GM12878 (cell line): Measurements from ENCODE around the gene NUDT6. TPM values are rescaled to one million over a fixed set of nuclear protein-coding genes. Genes with fewer than 3 reads are reported as not detected.

Source experiments
- ATAC-seq: fragments of 200-7000 bp; cut with Tn5 transposase; 3 replicates; pipeline ENCODE4 v1.9.1; 2020; ENCODE audit warnings: mild to moderate bottlenecking, moderate library complexity
- BruUV-seq: library from RNA; stranded (reverse); fragments of 400-500 nt; replicated peaks from 2 replicates; lab custom pipeline; 2021; lab: Mats Ljungman, UMichigan
- CTCF ChIA-PET: fragments of 300-600 bp; sonication (Branson Sonifier 250); formaldehyde crosslinking; extraction: SDS; loops from one replicate; lab custom pipeline; 2021; ENCODE audit warnings: inconsistent platforms; lab: Yijun Ruan, JAX
- POLR2A ChIA-PET: fragments of 350-600 bp; formaldehyde crosslinking; extraction: SDS; loops from one replicate; lab custom pipeline; 2021; ENCODE audit warnings: inconsistent platforms; lab: Charles Lee
- RAD21 ChIA-PET: fragments of 300-600 bp; sonication (Branson Sonifier 250); formaldehyde crosslinking; loops from one replicate; lab custom pipeline; 2023; ENCODE audit warnings: antibody characterized with exemption; ENCODE audit not compliant: unreplicated experiment; lab: Charles Lee
- SMC1A ChIA-PET: fragments of 300-600 bp; sonication (Branson Sonifier 250); formaldehyde crosslinking; loops from one replicate; lab custom pipeline; 2023; ENCODE audit not compliant: unreplicated experiment, uncharacterized antibody; lab: Charles Lee
- DNase-seq: peaks from one replicate; pipeline ENCODE4 v3.0.0-alpha.2; 2011; ENCODE audit warnings: low read depth, low spot score
- FAIRE-seq: peaks from 3 replicates; lab custom pipeline; 2011; peaks lifted over from hg19 to GRCh38; lab: Jason Lieb, UNC
- H2AFZ ChIP-seq: 2 replicates; pipeline ENCODE4 v1.6.0; 2011; ENCODE audit warnings: low read depth, low read length, control low read depth; ENCODE audit not compliant: control insufficient read depth
- H3K27ac ChIP-seq: 2 replicates; pipeline ENCODE4 v1.5.1; 2011; ENCODE audit warnings: control low read depth; ENCODE audit not compliant: control insufficient read depth, insufficient read depth
- H3K27me3 ChIP-seq, 2 experiments: replicated peaks in 1 of 2; 2 replicates each; pipeline versions ENCODE4 v1.6.0 to v1.6.1; 2011; ENCODE audit warnings: low read length in 1 of 2; ENCODE audit not compliant: control insufficient read depth in 2 of 2, insufficient read depth in 2 of 2
- H3K36me3 ChIP-seq, 2 experiments: 2 replicates each; pipeline ENCODE4 v1.5.1; 2011; ENCODE audit warnings: low read length in 1 of 2; ENCODE audit not compliant: control insufficient read depth in 2 of 2, insufficient read depth in 2 of 2
- H3K4me1 ChIP-seq: 2 replicates; pipeline ENCODE4 v1.6.1; 2011; ENCODE audit warnings: mild to moderate bottlenecking, low read length, moderate library complexity, mixed read lengths; ENCODE audit not compliant: control insufficient read depth, insufficient read depth
- H3K4me2 ChIP-seq: 2 replicates; pipeline ENCODE4 v1.6.0; 2011; ENCODE audit warnings: control low read depth; ENCODE audit not compliant: control insufficient read depth, insufficient read depth
- H3K4me3 ChIP-seq: fragments of 200-600 bp; sonication (generic); 2 replicates; pipeline ENCODE4 v1.5.1; 2016
- H3K79me2 ChIP-seq: 2 replicates; pipeline ENCODE4 v1.6.0; 2011; ENCODE audit warnings: low read length; ENCODE audit not compliant: control insufficient read depth, insufficient read depth
- H3K9ac ChIP-seq: 2 replicates; pipeline ENCODE4 v1.8.0; 2011; ENCODE audit warnings: low read length, control low read depth, mixed read lengths; ENCODE audit not compliant: control insufficient read depth, insufficient read depth
- H3K9me3 ChIP-seq: replicated peaks from 3 replicates; pipeline ENCODE4 v1.5.1; 2011; ENCODE audit warnings: mild to moderate bottlenecking, low read length; ENCODE audit not compliant: control insufficient read depth, insufficient read depth
- H4K20me1 ChIP-seq: 2 replicates; pipeline ENCODE4 v1.6.0; 2011; ENCODE audit not compliant: control insufficient read depth, insufficient read depth
- EED ChIP-seq: sonication (generic); IDR thresholded peaks from 2 replicates; pipeline ENCODE4 v1.6.1; 2016; ENCODE audit warnings: antibody characterized with exemption, low read depth
- MEF2A ChIP-seq: IDR thresholded peaks from 2 replicates; pipeline ENCODE4 v1.6.1; 2011; ENCODE audit warnings: low read depth, mild to moderate bottlenecking, low read length, moderate library complexity; ENCODE audit not compliant: insufficient read depth
- MTA2 ChIP-seq: fragments of 450-650 bp; IDR thresholded peaks from 2 replicates; pipeline ENCODE4 v1.6.1; 2016; ENCODE audit warnings: low read depth, mild to moderate bottlenecking, moderate library complexity
- PAX5 ChIP-seq: IDR thresholded peaks from 2 replicates; pipeline ENCODE4 v1.6.1; 2011; ENCODE audit warnings: low read depth, low read length, borderline replicate concordance
- WGBS: methylation state at CpG from one replicate; pipeline ENCODE4 v1.1.6; 2016; ENCODE audit warnings: low lambda C conversion rate; ENCODE audit not compliant: insufficient replicate concordance, insufficient coverage; ENCODE audit errors: missing lambda C conversion rate; 5-methylcytosine and 5-hydroxymethylcytosine counted together
- in situ Hi-C: fragments of 300-500 bp; cut with MboI; formaldehyde crosslinking; loops from 9 replicates; pipeline ENCODE4 v1.14.3; 2018; ENCODE audit warnings: mixed read lengths
- intact Hi-C: fragments of 100-400 bp; cut with micrococcal nuclease; formaldehyde crosslinking; loops from one replicate; pipeline ENCODE4 v1.14.2; 2022; ENCODE audit not compliant: unreplicated experiment
- polyA plus RNA-seq, 11 experiments: library from polyadenylated mRNA; depleted of rRNA in 4 of 11; unstranded in 6 of 11; stranded (reverse) in 5 of 11; fragments of >200 nt; fragmentation: Nextera tagmentation in 4 of 11; fragmentation: Illumina TruSeq in 1 of 11; extraction: Ambion mirVana in 4 of 11; extraction: Trizol in 1 of 11; gene quantifications; 1 replicate in 1 of 11; 2 replicates in 10 of 11; pipeline versions ENCODE4 v1.2.1 to v1.2.3, GENCODE V29; 2011 to 2016; ENCODE audit warnings: inconsistent platforms in 2 of 11, missing spikeins in 2 of 11, low read depth in 1 of 11
- total RNA-seq, 4 experiments: library from RNA; depleted of rRNA in 3 of 4; stranded (reverse); fragments of >200 nt in 3 of 4; fragmentation: Illumina TruSeq in 1 of 4; extraction: Trizol in 1 of 4; gene quantifications; 2 replicates each; pipeline versions ENCODE4 v1.2.1 to v1.2.3, GENCODE V29; 2013 to 2021
- TF ChIP-seq, protein P1 (sequence below): IDR thresholded peaks from 2 replicates; pipeline ENCODE4 v1.6.1; 2011; ENCODE audit warnings: borderline replicate concordance, low read depth, mild to moderate bottlenecking, moderate library complexity, mixed read lengths, low read length; ENCODE audit not compliant: insufficient read depth; ENCODE audit errors: extremely low read length

The NUDT6 gene
- total and polyA plus RNA-seq, 10 of the 15 experiments (the other 5 are each of a cell fraction or from before 2014, with no cell fraction given), result 3.9 to 12.4 (median 6.8) TPM

DNA sequence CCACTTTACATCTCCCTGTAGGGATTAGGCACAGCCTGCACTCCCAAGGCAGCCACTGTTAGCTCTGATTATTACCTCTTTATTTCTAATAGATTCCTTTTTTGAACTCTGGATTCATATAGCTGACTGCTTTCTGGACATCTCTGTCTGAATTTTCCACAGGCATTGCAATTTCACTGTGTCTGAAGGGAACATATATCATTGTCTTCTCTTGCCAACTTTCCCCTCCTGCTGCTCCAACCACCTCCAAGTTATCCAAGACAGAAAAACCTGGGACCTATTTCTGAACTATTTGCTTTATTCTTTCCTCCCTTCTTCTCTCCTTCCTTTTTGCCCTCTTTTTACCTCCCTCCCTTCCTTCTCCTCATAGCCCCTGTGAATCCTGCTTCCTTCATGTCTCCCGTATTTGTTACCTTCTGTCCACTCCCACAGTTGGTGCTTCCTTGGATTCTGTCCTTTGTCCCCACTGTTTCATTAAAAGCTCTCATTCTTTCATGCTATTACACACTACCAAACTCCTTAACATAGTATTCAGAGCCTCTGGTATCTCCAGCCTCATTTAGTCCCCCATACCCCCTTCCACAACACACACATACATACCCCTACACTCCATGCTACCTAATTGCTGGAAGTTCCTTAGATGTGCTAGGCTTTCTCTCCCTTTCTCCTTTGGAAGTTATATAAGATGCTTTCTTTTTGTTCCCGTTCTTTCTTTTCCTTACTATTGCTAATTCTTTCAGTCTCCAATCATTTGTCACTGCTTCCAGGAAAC is 61.0 kb downstream of the NUDT6 start:
- no peak for FAIRE-seq
- no peak for DNase-seq
- 37% methylated on average over 2 of the region's 2 CpGs for WGBS
- no peaks in the 10 kb centered on the region for H3K9me3 ChIP-seq
- TF ChIP-seq PAX5 (no peak), EED (no peak), MEF2A (no peak), MTA2 (no peak)
- TF ChIP-seq, protein P1, sequence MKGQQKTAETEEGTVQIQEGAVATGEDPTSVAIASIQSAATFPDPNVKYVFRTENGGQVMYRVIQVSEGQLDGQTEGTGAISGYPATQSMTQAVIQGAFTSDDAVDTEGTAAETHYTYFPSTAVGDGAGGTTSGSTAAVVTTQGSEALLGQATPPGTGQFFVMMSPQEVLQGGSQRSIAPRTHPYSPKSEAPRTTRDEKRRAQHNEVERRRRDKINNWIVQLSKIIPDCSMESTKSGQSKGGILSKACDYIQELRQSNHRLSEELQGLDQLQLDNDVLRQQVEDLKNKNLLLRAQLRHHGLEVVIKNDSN, result no peak
- TF ChIP-seq, all 136 proteins: peak for 0
- RAD21 ChIA-PET, result interaction anchor here (0.6 kb wide), 1 partner anchor 103 kb away, joined by 4 read pairs; no protein-coding TSS in a partner anchor
- Histone ChIP-seq H3K27me3 (no peaks in the 10 kb centered on the region), H3K4me2 (no peak overlapping the region), H3K4me1 (no peaks in the 10 kb centered on the region), H3K4me3 (no peak overlapping the region), H3K27ac (no peak overlapping the region), H3K79me2 (no peaks in the 10 kb centered on the region), H2AFZ (no peak overlapping the region), H3K36me3 (no peaks in the 10 kb centered on the region), H4K20me1 (no peaks in the 10 kb centered on the region), H3K9ac (no peak overlapping the region)
- ATAC-seq, result no peak
- BruUV-seq, result no TSS peak
- intact Hi-C loops (no loop called here), in situ Hi-C loops (no loop called here)
- POLR2A ChIA-PET, result no interaction called here
- CTCF ChIA-PET, result no interaction called here
- SMC1A ChIA-PET, result interaction anchor here (1.1 to 1.7 kb wide), 2 partner anchors 10 to 16 kb away, joined by 3 to 4 read pairs; no protein-coding TSS in a partner anchor
